ENCODE data around the gene RGL2. TPM values are rescaled to one million over a fixed set of nuclear protein-coding genes. Genes with fewer than 3 reads are reported as not detected.
A peak's percentile ranks its signal among the peaks of the same experiment; 100 is the strongest.

The RGL2 gene
- total and polyA plus RNA-seq, 9 donors = 28.4 to 68.3 (median 56.7) TPM

DNA sequence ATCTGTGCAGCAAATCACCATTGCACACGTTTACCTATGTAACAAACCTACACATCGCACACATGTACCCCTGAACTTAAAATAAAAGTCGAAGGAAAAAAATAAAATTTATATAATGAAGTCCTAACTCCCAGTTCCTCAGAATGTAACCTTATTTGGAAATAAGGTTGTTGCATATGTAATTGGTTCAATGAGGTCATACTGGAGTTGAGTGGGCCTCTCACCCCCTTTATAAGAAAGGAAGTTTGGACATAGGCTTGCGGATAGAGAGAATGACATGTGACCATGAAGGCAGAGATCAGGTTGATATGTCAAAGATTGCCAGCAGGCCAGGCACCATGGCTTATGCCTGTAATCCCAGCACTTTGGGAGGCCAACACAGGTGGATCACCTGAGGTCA, 34.9 kb upstream of the RGL2 start:
- no peak for DNase-seq
- Histone ChIP-seq H3K9me3 (replicated peaks; ENCODE audit: control insufficient read depth, low read depth, low read length) (no peaks in the 10 kb centered on the region), H3K27ac (ENCODE audit: low read length) (no peak overlapping the region), H3K27me3 (ENCODE audit: control insufficient read depth, insufficient read depth, low read length) (no peaks in the 10 kb centered on the region), H3K36me3 (ENCODE audit: control insufficient read depth, insufficient read depth, low read length) (no peaks in the 10 kb centered on the region), H3K4me3 (ENCODE audit: low read length) (no peak overlapping the region), H3K4me1 (ENCODE audit: control insufficient read depth, insufficient read depth, low read length) (no peaks in the 10 kb centered on the region)
- no CpG with 5 or more reads among the region's 4 CpGs for WGBS (ENCODE audit: insufficient coverage)

DNA sequence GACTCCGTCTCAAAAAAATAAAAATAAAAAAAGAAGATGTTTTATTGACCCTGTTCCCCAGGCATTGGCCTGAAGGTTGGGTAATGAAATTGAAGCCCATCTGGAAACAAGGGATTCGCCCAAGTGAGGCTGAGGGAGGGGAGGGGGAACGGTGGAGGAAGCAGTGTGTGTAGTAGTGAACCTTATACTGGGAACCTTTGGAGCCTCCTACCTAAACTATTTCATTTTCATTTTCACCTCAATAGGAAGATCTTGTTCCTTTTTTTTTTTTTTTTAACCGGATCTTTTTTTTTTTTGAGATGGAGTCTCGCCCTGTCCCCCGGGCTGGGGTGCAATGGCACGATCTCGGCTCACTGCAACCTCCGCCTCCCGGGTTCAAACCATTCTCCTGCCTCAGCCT, 32.0 kb upstream of the RGL2 start:
- no peaks in the 10 kb centered on the region for H3K36me3 ChIP-seq (ENCODE audit: control insufficient read depth, insufficient read depth, low read length)
- H3K27ac ChIP-seq (ENCODE audit: low read length) = no peak overlapping the region
- no peaks in the 10 kb centered on the region for H3K27me3 ChIP-seq (ENCODE audit: control insufficient read depth, insufficient read depth, low read length)
- no peak for DNase-seq
- WGBS (ENCODE audit: insufficient coverage) = 79% methylated on average over 2 of the region's 10 CpGs
- no peak overlapping the region for H3K4me3 ChIP-seq (ENCODE audit: low read length)
- no peaks in the 10 kb centered on the region for H3K4me1 ChIP-seq (ENCODE audit: control insufficient read depth, insufficient read depth, low read length)
- H3K9me3 ChIP-seq (replicated peaks; ENCODE audit: control insufficient read depth, low read depth, low read length) = no peaks in the 10 kb centered on the region

DNA sequence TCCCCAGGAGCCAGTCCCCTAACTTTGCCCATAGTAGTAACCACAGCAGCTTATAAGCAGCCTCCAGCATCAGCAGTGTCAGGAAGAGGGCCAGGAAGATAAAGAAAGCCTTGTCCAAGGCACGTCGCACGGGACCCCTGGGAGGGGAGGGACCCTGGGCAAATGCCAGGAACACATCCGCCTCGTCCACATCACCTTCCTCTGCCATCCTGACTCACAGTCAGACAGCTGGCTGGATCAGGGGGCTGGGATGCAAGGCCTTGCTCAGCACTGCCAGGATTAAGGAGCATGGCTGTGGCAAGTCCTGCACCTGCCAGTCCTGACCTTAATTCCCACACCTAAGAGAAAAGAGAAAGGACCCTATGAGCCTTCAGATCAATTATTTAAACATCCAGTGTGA, 30.3 kb upstream of the RGL2 start:
- Histone ChIP-seq H3K36me3 (ENCODE audit: control insufficient read depth, insufficient read depth, low read length) (no peaks in the 10 kb centered on the region), H3K4me3 (ENCODE audit: low read length) (no peak overlapping the region)
- WGBS (ENCODE audit: insufficient coverage) = 20% methylated on average over 1 of the region's 5 CpGs

DNA sequence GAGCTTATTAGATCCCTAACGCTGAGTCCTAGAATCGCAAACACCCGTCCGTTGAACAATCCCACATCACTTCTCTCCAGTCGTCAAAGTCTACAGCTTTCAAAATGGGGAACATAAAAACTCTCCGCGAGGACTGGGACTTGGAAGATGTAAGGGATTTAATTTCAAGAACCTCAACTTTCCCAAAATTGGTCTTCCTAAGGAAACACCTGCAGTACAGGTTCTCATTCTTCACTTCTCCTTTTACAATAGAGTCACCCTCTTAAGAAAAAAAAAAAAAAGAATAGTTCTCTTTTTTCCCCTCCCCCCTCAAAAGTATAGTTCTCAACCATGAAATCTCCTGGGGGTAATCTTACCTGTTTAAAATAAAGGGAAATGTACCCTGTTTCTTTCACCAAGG, 25.4 kb upstream of the RGL2 start:
- H3K4me1 ChIP-seq (ENCODE audit: control insufficient read depth, insufficient read depth, low read length) = peaks cover 29% of the 10 kb centered on the region
- peak; percentile 34 for DNase-seq
- 0% methylated on average over 1 of the region's 7 CpGs for WGBS (ENCODE audit: insufficient coverage)
- H3K4me3 ChIP-seq (ENCODE audit: low read length) = peak overlapping the region; percentile 87
- H3K27ac ChIP-seq (ENCODE audit: low read length) = no peak overlapping the region
- peaks cover 25% of the 10 kb centered on the region for H3K36me3 ChIP-seq (ENCODE audit: control insufficient read depth, insufficient read depth, low read length)
- no peaks in the 10 kb centered on the region for H3K27me3 ChIP-seq (ENCODE audit: control insufficient read depth, insufficient read depth, low read length)
- H3K9me3 ChIP-seq (replicated peaks; ENCODE audit: control insufficient read depth, low read depth, low read length) = no peaks in the 10 kb centered on the region

More for the DNA sequence above, 30.3 kb upstream of the RGL2 start:
- no peaks in the 10 kb centered on the region for H3K9me3 ChIP-seq (replicated peaks; ENCODE audit: control insufficient read depth, low read depth, low read length)
- no peaks in the 10 kb centered on the region for H3K27me3 ChIP-seq (ENCODE audit: control insufficient read depth, insufficient read depth, low read length)
- DNase-seq = no peak
- H3K27ac ChIP-seq (ENCODE audit: low read length) = no peak overlapping the region
- H3K4me1 ChIP-seq (ENCODE audit: control insufficient read depth, insufficient read depth, low read length) = peaks cover under 1% of the 10 kb centered on the region

DNA sequence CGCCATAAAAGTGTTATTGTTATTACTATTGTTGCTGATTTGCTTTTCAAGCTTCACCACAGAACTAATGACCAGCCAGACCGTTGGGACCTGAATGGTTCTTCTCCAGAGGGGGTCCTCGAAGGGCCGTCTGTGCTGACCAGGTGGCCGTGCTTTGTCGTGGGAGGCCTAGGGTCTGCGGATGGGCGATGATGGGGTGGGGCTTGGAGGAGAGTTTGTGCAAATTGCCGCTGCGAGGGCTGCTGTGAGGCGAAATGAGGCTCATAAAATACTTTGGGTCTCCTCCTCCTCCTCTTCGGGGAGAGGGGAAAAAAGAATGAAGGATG, 24.8 kb upstream of the RGL2 start:
- WGBS (ENCODE audit: insufficient coverage) = 0% methylated on average over 5 of the region's 12 CpGs
- H3K36me3 ChIP-seq (ENCODE audit: control insufficient read depth, insufficient read depth, low read length) = peaks cover 30% of the 10 kb centered on the region
- H3K9me3 ChIP-seq (replicated peaks; ENCODE audit: control insufficient read depth, low read depth, low read length) = no peaks in the 10 kb centered on the region
- H3K27me3 ChIP-seq (ENCODE audit: control insufficient read depth, insufficient read depth, low read length) = no peaks in the 10 kb centered on the region
- peak overlapping the region; percentile 87 for H3K4me3 ChIP-seq (ENCODE audit: low read length)
- H3K4me1 ChIP-seq (ENCODE audit: control insufficient read depth, insufficient read depth, low read length) = peaks cover 33% of the 10 kb centered on the region
- H3K27ac ChIP-seq (ENCODE audit: low read length) = peak overlapping the region; percentile 96
- DNase-seq = no peak

DNA sequence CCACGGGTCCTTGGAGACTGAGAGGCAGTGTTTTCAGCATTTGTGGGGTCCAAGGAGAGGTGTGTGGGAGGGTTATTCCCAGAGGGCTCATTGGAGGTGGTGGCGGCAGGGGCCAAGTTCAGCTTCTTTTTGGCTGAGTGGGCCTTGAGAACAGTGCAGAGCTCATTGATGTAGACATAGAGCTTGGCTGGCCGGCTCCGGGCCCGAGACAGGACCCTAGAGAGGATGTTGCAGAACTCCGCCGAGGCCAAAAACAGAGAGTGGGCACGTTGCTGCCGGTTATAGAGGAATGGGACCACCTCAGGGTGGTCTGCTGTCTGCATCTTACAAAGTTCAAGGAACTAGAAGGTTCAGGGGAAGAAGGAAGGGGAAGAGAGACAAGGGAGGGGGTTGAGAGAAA, 22.5 kb upstream of the RGL2 start:
- peak; percentile 22 for DNase-seq
- 58% methylated on average over 9 of the region's 9 CpGs for WGBS (ENCODE audit: insufficient coverage)
- H3K4me3 ChIP-seq (ENCODE audit: low read length) = peak overlapping the region; percentile 87
- no peak overlapping the region for H3K27ac ChIP-seq (ENCODE audit: low read length)
- no peaks in the 10 kb centered on the region for H3K9me3 ChIP-seq (replicated peaks; ENCODE audit: control insufficient read depth, low read depth, low read length)
- H3K27me3 ChIP-seq (ENCODE audit: control insufficient read depth, insufficient read depth, low read length) = no peaks in the 10 kb centered on the region
- H3K4me1 ChIP-seq (ENCODE audit: control insufficient read depth, insufficient read depth, low read length) = peaks cover 48% of the 10 kb centered on the region
- H3K36me3 ChIP-seq (ENCODE audit: control insufficient read depth, insufficient read depth, low read length) = peaks cover 35% of the 10 kb centered on the region

DNA sequence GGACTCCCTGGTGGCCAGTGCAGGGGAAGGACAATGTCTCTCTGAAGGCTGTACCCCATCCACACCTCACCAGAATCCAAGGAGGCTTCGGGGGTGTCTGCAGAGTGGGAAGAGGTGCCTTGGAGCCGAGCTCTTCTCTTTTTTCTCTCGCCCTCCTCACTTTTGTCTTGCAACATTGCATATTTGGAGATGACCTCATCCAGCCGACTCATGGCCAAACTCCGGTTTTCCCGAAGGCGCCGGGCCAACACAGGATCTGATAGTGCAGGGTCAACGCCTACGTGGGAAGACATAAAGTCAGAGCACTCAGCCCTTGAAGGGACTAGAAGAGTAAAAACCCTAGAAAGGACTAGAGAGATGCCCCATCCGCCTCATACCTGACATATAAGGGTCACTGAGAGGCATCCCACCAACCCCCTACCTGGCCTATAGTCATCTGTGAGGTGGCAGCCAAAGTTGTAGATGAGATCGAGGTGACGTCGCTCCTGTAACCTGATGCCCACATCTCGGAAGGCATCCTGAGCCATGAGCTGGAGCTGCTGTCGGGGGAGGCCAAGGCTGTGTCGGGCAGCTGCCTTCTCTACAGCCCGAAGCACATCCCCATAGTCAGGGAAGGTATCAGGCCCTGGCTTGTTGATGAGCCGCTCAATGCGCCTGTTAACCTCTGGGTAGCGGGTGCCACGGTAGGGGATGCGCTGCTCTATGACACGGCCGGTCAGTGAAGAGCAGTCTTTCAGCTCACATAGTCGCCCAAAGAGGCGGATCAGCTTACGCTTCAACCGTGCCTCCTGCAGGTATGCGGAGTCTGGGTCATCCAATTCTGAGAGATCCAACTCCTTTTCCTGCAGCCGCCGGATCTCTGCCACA, 21.8 kb upstream of the RGL2 start:
- no peaks in the 10 kb centered on the region for H3K9me3 ChIP-seq (replicated peaks; ENCODE audit: control insufficient read depth, low read depth, low read length)
- no peak overlapping the region for H3K27ac ChIP-seq (ENCODE audit: low read length)
- no peaks in the 10 kb centered on the region for H3K27me3 ChIP-seq (ENCODE audit: control insufficient read depth, insufficient read depth, low read length)
- no peak overlapping the region for H3K4me3 ChIP-seq (ENCODE audit: low read length)
- peak; percentile 18 for DNase-seq
- H3K4me1 ChIP-seq (ENCODE audit: control insufficient read depth, insufficient read depth, low read length) = peaks cover 50% of the 10 kb centered on the region
- WGBS (ENCODE audit: insufficient coverage) = 82% methylated on average over 27 of the region's 32 CpGs
- H3K36me3 ChIP-seq (ENCODE audit: control insufficient read depth, insufficient read depth, low read length) = peaks cover 37% of the 10 kb centered on the region

DNA sequence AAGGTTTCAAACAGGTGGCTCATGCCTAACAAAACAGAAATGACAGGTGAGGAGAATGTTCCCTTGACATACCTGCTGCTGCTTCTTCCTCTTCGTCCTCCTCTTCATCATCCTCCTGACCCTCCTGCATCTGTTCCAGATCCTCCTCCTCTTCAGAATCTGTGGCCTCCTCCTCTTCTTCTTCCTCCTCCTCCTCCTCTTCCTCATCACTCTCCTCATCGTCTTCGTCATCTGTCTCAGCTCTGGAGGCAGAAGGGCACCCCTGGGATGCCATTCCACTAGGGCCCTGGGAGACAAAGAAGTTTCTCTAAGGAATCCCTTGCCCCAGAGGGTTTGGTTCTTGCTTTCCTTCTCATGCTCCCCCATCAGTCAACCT, 21.2 kb upstream of the RGL2 start:
- no peak overlapping the region for H3K4me3 ChIP-seq (ENCODE audit: low read length)
- H3K9me3 ChIP-seq (replicated peaks; ENCODE audit: control insufficient read depth, low read depth, low read length) = no peaks in the 10 kb centered on the region
- H3K27ac ChIP-seq (ENCODE audit: low read length) = no peak overlapping the region
- 86% methylated on average over 1 of the region's 3 CpGs for WGBS (ENCODE audit: insufficient coverage)
- DNase-seq = no peak
- no peaks in the 10 kb centered on the region for H3K27me3 ChIP-seq (ENCODE audit: control insufficient read depth, insufficient read depth, low read length)
- peaks cover 54% of the 10 kb centered on the region for H3K4me1 ChIP-seq (ENCODE audit: control insufficient read depth, insufficient read depth, low read length)
- peaks cover 37% of the 10 kb centered on the region for H3K36me3 ChIP-seq (ENCODE audit: control insufficient read depth, insufficient read depth, low read length)

DNA sequence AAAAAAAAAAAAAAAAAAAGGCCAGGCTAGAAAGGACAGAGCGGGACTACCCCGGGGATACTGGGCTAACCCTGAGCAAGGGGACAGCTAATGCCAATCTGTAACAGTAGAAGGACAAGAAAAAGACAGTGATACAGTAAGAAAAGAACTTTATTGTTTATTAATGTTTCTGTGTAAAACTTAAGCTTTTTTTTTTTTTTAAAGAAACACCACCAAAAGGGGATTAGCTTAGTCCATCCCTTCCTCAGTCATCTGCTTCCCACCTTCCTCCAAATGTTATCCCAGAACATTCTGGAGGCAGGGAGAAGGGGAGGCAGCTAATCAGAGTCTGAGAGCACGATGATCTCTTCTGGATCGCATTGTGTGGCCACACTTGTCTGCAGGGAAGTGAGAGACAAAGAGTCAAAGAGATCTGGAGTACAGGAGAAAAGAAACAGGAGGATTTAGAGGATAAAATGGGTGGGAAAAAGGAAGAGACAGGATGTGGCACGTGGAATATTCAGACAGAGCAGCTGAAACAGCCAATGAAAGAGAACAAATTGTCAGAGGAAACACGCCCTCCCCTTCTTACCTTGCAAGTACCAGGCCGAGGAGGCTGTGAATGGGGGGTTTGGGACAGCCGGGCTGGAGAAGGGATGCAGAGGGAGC, 19.8 kb upstream of the RGL2 start:
- H3K36me3 ChIP-seq (ENCODE audit: control insufficient read depth, insufficient read depth, low read length) = peaks cover 37% of the 10 kb centered on the region
- peaks cover 55% of the 10 kb centered on the region for H3K4me1 ChIP-seq (ENCODE audit: control insufficient read depth, insufficient read depth, low read length)
- H3K27ac ChIP-seq (ENCODE audit: low read length) = peak overlapping the region; percentile 93
- H3K9me3 ChIP-seq (replicated peaks; ENCODE audit: control insufficient read depth, low read depth, low read length) = no peaks in the 10 kb centered on the region
- DNase-seq = peak; percentile 17
- no peaks in the 10 kb centered on the region for H3K27me3 ChIP-seq (ENCODE audit: control insufficient read depth, insufficient read depth, low read length)
- WGBS (ENCODE audit: insufficient coverage) = 75% methylated on average over 3 of the region's 8 CpGs
- peak overlapping the region; percentile 58 for H3K4me3 ChIP-seq (ENCODE audit: low read length)

DNA sequence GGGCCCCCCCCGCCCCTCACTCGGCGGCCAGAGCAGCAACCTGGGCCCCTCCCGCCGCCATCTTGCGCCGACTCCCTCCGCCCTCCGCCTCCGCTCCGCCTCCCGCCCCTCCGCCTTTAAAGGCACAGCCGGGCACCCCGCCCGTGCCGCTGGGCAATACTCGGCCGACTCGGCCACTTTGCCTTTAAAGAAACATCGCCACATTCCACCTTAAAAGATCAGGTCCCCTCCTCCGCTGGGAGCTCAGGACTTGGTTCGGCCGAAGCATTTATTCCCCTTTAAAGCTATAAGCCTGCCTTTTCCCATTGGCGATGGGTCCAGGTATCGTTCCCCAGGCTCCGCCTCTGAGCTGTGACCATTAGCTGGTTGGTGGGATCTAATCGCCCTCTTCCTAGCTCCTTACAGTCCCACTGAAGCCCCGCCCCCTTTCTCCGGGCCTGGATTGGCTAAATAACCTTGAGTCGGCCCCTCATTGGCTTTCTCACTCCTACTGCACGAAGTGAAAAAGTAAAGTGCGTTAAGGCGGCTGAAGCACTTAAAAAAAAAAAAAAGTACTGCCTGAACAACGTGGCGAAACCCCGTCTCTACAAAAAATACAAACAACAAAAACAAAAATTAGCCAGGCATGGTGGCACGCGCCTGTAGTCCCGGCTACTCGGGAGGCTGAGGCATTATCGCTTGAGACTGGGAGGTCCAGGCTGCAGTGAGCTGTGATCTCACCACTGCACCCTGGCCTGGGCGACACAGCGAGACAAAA, 19.1 kb upstream of the RGL2 start, which contains the start of gene ZBTB22:
Gene ZBTB22, minus strand, starts transcription at position 76 of the 757 bp plus-strand sequence. CDS start 828 bp downstream, outside the sequence.
- H3K4me3 ChIP-seq (ENCODE audit: low read length) = peak within 1 kb of the TSS; percentile 58
- peaks cover 58% of the 10 kb centered on the region for H3K4me1 ChIP-seq (ENCODE audit: control insufficient read depth, insufficient read depth, low read length)
- peak; percentile 100 for DNase-seq
- peak within 1 kb of the TSS; percentile 93 for H3K27ac ChIP-seq (ENCODE audit: low read length)
- H3K9me3 ChIP-seq (replicated peaks; ENCODE audit: control insufficient read depth, low read depth, low read length) = no peaks in the 10 kb centered on the region
- H3K36me3 ChIP-seq (ENCODE audit: control insufficient read depth, insufficient read depth, low read length) = peaks cover 37% of the 10 kb centered on the region
- WGBS (ENCODE audit: insufficient coverage) = 2% methylated on average over 29 of the region's 44 CpGs
- no peaks in the 10 kb centered on the region for H3K27me3 ChIP-seq (ENCODE audit: control insufficient read depth, insufficient read depth, low read length)

All from muscle of leg (tissue), 11 donors.